ENCODE results near the gene DHX35.
A peak's percentile ranks its signal among the peaks of the same experiment; 100 is the strongest.

The DHX35 gene, protein sequence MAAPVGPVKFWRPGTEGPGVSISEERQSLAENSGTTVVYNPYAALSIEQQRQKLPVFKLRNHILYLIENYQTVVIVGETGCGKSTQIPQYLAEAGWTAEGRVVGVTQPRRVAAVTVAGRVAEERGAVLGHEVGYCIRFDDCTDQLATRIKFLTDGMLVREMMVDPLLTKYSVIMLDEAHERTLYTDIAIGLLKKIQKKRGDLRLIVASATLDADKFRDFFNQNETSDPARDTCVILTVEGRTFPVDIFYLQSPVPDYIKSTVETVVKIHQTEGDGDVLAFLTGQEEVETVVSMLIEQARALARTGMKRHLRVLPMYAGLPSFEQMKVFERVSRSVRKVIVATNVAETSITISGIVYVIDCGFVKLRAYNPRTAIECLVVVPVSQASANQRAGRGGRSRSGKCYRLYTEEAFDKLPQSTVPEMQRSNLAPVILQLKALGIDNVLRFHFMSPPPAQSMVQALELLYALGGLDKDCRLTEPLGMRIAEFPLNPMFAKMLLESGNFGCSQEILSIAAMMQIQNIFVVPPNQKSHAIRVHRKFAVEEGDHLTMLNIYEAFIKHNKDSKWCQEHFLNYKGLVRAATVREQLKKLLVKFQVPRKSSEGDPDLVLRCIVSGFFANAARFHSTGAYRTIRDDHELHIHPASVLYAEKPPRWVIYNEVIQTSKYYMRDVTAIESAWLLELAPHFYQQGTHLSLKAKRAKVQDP

GRCh38 chr20:38962044-38962927, at the start of gene DHX35:
Gene DHX35 (plus strand): TSS chr20:38962344. CDS start chr20:38962368, 24 bp downstream.
- peak; percentile 98 for DNase-seq

- no peak for DNase-seq
Measured at GRCh38 chr20:38915355-38915754, 46.8 kb upstream of the DHX35 start.

DNA sequence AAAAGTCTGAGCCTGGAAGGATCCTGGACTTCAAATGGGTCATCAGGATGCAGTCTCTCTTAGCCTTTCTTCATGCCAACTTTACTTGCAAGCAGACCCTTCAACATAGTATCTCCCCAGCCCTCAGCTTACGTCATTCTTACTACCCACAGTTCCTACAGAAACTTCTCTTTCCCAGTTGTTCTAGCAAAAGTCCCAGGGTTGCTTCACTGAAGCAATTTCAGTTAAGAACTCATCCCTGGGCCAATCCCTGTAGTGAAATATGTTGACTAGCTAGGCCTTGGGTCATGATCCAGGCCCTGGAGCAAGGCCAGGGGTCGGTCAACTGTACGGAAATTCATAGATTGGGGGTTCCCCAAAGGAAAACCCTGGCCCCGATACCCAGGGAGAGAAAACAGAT, 44.5 kb upstream of the DHX35 start:
- no peak for DNase-seq

DNA sequence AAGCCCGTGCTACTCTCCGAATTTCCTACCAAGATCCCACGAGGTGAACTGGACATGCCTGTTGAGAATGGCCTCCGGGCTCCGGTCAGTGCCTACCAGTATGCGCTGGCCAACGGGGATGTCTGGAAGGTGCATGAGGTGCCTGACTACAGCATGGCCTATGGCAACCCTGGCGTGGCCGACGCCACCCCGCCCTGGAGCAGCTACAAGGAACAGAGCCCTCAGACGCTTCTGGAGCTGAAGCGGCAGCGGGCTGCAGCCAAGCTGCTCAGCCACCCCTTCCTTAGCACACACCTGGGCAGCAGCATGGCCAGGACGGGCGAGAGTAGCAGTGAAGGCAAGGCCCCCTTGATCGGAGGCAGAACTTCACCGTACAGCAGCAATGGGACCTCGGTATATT, 44.0 kb upstream of the DHX35 start:
- no peak for DNase-seq

GRCh38 chr20:38919683-38920082, 42.5 kb upstream of the DHX35 start:
- no peak for DNase-seq

DNA sequence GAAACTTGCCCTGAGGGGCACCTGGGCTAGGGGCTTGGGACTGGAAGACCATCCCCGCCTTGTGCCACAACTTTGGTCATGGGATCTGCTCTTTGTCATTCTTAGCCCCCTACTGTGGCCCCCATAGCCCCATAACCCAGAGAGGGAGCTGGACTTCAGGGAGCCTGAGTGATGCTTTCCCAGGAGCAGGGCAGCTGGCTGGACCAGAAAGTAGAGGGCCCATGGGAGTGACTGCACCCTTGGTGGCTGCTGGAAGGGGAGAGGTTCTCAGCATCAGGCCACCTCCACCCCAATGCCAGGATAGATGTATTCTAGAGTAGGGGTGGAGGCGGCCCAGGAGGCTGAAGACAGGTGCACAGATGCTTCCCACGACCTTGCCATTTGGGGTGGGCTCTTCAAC, 41.7 kb upstream of the DHX35 start:
- DNase-seq = no peak

- DNase-seq = no peak
Measured at GRCh38 chr20:38920851-38921250, 41.3 kb upstream of the DHX35 start.

DNA sequence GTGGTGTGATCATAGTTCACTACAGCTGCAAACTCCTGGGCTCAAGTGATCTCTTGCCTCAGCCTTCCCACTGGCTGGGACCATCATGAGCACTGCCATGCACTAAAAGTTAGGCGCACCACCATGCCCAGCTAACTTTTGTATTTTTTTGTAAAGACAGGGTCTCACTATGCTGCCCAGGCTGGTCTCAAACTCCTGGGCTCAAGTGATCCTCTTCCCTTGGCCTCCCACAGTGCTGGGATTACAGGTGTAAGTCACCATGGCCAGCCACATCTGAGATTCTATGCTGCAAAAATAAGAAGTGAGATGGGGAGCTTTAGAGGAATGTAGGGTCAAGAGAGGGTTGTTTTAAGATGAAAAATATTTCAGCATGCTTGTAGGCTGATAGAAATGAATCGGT, 37.4 kb upstream of the DHX35 start:
- DNase-seq = no peak

- peak; percentile 98 for DNase-seq
Measured at GRCh38 chr20:38926142-38926933, 35.8 kb upstream of the DHX35 start, which contains the start of gene FAM83D. Gene FAM83D (plus strand): TSS chr20:38926417. CDS start chr20:38926443, 26 bp downstream.

GRCh38 chr20:38926934-38927616, 35.1 kb upstream of the DHX35 start:
- no peak for DNase-seq

DNA sequence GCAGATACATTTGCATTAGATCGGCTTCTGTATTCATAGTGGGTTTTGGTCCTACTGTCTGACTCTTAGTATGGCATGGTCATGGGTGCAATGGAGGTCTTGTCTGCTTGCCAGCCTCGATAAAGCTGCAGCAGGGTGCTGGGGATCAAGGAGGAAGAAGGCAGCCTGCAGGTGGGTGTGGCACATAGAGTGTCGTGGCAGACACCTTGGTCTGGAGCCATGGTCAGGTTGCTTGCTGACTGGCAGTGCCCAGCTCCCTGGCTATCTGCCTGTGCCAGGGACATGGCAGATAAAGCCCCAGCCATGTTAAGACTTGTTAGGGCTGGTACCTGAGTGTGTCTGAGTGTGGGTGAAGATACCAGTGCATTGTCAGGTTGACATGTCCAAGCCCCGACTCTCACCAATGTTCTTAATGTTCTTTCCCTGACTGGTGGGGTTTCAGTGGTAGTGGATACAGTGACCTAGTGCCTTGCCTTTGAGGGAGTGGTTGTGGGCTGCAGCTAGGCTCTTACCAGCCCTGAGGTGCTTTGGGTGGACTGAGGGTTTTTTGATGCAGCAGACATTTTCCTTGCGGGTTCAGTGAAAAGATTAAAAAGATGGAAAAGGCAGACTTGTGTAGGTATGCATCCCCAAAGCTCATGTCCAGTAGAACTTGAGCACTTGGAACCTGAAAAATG, 34.1 kb upstream of the DHX35 start:
- no peak for DNase-seq

DNA sequence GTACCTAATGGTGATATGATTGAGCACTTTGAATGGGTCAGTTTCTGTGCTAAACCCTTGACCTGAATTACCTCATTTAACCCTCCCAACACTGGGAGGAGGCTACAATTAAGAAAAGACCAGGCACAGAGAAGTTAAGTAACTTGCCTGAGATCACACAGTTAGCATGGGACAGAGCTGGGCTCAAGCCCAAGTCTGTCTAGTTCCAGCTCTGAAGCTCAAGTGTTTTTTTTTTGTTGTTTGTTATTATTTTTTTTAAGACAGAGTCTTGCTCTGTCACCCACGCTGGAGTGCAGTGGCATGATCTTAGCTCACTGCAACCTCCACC, 31.9 kb upstream of the DHX35 start:
- no peak for DNase-seq

- no peak for DNase-seq
Measured at GRCh38 chr20:38931984-38932383, 30.2 kb upstream of the DHX35 start.

GRCh38 chr20:38932457-38933120, 29.6 kb upstream of the DHX35 start:
- no peak for DNase-seq

- no peak for DNase-seq
Measured at GRCh38 chr20:38934530-38934929, 27.6 kb upstream of the DHX35 start.

- DNase-seq = no peak
Measured at GRCh38 chr20:38935285-38935684, 26.9 kb upstream of the DHX35 start.

GRCh38 chr20:38935967-38936407, 26.2 kb upstream of the DHX35 start:
- DNase-seq = no peak

DNA sequence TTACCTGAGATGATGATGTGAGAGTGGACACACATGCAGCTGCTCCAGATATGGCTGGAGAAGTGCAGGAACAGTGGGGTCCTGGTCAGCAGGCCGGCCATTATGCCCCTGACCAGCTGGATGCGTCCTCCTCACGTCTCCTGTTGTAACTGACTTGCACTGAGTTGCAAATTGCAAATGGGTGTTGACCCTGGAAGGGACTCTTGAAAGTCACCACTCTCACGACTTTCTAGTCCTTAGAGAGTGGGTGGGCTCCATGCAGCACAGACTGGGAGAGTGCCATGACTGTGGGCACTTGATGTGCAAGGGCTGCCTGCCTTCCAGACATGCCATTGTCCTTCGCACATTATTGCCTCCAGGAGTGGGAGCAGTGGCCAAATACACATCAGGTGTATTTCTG, 25.1 kb upstream of the DHX35 start:
- no peak for DNase-seq

GRCh38 chr20:38937978-38938473, 24.1 kb upstream of the DHX35 start:
- no peak for DNase-seq

DNA sequence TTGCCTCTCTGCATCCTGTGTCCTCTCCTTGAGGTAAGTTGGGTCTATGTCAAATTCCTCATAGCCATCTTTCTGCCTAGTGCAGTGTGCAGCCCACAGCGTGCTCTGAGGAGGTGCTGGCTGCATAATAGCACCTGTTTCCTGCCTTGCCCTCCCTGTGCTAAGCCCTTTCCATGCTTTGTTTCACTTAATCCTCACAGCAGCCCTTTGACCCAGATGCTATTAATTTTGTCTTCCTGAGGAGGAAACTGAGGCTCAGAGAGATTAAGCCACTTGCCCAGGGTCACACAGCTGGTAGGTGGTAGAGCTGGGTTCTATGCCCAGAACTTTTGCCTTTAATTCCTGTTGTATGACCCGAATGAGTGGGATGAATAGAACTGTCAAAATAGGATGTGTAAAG, 22.5 kb upstream of the DHX35 start:
- DNase-seq = no peak

GRCh38 chr20:38940644-38941043, 21.5 kb upstream of the DHX35 start:
- no peak for DNase-seq

Measured in CD4-positive, alpha-beta T cell treated with Interleukin-10 for 1 hour (primary cell).